HK-2 (cell line): ENCODE measurements around the gene LCN2.
A peak's percentile ranks its signal among the peaks of the same experiment; 100 is the strongest.
"Not testable (repeated sequence)": the region's sequence is repeated elsewhere in the genome, so short reads cannot be mapped to it uniquely, and the experiment has no call there.

ENCODE experiments used
- DNase-seq: peaks from one replicate; pipeline ENCODE4 v3.0.0-alpha.2; 2018; ENCODE audit not compliant: unreplicated experiment

The LCN2 gene

GRCh38 chr9:128127990-128128835, 21.0 kb upstream of the LCN2 start:
- DNase-seq, result peak; percentile 88

GRCh38 chr9:128128836-128129590, 20.2 kb upstream of the LCN2 start:
- no peak for DNase-seq

GRCh38 chr9:128129976-128130590, 19.2 kb upstream of the LCN2 start:
- not testable (repeated sequence) for DNase-seq

GRCh38 chr9:128130651-128131050, 18.6 kb upstream of the LCN2 start:
- DNase-seq, result not testable (repeated sequence)

- DNase-seq, result not testable (repeated sequence)
Observed at GRCh38 chr9:128131346-128131745, 17.9 kb upstream of the LCN2 start.

GRCh38 chr9:128132139-128132538, 17.1 kb upstream of the LCN2 start:
- DNase-seq, result not testable (repeated sequence)

- not testable (repeated sequence) for DNase-seq
Observed at GRCh38 chr9:128135561-128135960, 13.7 kb upstream of the LCN2 start.

- DNase-seq, result peak; percentile 72
Observed at GRCh38 chr9:128136816-128137793, 12.1 kb upstream of the LCN2 start.

- DNase-seq, result no peak
Observed at GRCh38 chr9:128138001-128138400, 11.3 kb upstream of the LCN2 start.

GRCh38 chr9:128139621-128140020, 9.6 kb upstream of the LCN2 start:
- DNase-seq, result no peak

- no peak for DNase-seq
Observed at GRCh38 chr9:128141604-128142003, 7.6 kb upstream of the LCN2 start.

GRCh38 chr9:128142061-128142460, 7.2 kb upstream of the LCN2 start:
- no peak for DNase-seq

- no peak for DNase-seq
Observed at GRCh38 chr9:128142596-128142995, 6.7 kb upstream of the LCN2 start.

- DNase-seq, result no peak
Observed at GRCh38 chr9:128143525-128144238, 5.6 kb upstream of the LCN2 start.

- no peak for DNase-seq
Observed at GRCh38 chr9:128144239-128145181, 4.7 kb upstream of the LCN2 start.

GRCh38 chr9:128145536-128145935, 3.7 kb upstream of the LCN2 start:
- no peak for DNase-seq

- DNase-seq, result no peak
Observed at GRCh38 chr9:128145951-128146351, 3.3 kb upstream of the LCN2 start.

- DNase-seq, result no peak
Observed at GRCh38 chr9:128146591-128147120, 2.6 kb upstream of the LCN2 start.

GRCh38 chr9:128148509-128149000, 698 bp upstream of the LCN2 start:
- DNase-seq, result no peak
